Medulla oblongata (tissue), 1 donor: ENCODE measurements around the gene SLC13A2.
A peak's percentile ranks its signal among the peaks of the same experiment; 100 is the strongest.
"Not testable (repeated sequence)": the region's sequence is repeated elsewhere in the genome, so short reads cannot be mapped to it uniquely, and the experiment has no call there.

ENCODE experiments used
- DNase-seq: peaks from one replicate; pipeline ENCODE4 v3.0.0-alpha.2; 2015; ENCODE audit errors: extremely low spot score

The SLC13A2 gene

DNA sequence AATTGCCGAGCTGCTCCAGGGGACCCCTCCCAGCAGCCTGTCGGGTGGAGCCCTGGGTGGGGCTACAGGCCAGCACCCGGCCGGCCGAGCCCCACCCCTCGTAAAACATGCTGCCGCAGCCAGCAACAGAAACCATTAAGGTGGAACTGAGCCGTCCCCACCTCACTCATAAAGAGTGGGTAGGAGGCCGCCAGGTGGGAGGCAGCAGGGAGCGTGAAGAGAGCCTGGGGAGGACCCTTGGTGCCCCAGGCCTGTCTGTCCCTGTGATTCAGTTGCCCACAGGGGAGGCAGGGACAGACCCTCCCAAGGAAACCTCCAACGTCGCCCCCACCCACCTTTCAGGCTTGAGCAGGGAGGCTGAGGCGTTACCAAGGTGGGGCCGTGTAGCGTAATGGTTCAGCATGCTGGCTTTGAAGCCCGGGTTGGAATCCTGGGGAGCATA lies 41.1 kb downstream of the SLC13A2 start:
- no peak for DNase-seq

GRCh38 chr17:28515518-28515917 lies 42.1 kb downstream of the SLC13A2 start:
- no peak for DNase-seq

- peak; percentile 6 for DNase-seq
These were observed 44.7 kb downstream of the SLC13A2 start for GRCh38 chr17:28518132-28518531.

DNA sequence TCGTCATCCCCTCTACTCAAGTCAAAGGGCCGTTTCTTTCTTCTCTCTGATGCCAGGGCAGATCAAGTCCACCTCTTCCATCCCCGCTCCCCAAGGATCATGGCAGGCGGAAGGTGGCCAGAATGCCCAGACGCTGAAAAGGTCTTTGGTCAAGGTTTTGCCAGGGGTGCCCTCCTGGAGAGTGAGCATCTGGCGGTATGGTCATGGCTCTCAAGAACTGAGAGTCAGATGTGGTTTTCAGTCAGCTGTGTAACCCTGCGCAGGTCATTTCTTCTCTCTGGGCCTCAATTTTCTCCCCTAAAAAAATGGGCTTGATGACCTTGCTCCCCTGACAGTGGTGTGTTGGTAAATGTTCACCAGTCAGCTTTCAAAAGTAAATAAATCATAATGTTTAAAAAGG lies 45.1 kb downstream of the SLC13A2 start:
- no peak for DNase-seq

DNA sequence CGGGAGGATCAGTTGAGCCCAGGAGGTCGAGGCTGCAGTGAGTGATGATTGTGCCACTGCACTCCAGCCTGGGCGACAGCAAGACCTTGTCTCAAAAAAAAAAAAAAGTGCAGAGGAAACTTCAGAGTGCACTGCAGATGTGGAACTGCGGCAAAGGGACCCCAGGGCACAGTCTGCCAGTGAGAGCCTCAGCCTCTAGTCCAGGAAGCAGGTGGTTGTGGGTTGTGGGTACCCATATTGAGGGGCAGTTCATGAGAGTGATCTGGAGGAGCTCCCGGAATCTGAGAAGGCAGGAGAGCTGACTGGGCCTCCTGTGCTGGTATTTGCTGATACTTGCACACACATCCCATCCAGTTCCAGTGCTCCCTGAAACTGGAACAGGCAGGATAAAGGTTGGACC lies 45.8 kb downstream of the SLC13A2 start:
- no peak for DNase-seq

DNA sequence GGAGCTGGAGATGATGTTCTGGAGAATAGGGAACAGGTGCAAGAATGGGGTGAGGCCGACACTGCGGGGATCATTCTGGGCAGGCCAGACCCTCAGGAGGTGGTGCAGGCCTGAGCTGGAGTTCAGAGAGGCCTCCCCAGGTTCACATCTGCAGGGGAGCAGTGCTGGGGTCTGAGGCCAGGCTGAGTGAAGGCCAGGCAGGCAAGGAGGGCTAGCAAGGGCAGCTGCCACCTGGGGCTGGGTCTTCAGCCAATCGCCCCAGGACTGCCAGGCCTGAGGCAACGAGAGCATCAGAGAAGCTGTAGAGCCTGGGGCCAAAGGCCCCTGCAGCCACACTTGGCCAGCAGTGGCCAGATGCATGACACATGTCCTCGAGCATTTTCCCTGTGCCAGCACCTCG lies 47.2 kb downstream of the SLC13A2 start:
- no peak for DNase-seq

DNA sequence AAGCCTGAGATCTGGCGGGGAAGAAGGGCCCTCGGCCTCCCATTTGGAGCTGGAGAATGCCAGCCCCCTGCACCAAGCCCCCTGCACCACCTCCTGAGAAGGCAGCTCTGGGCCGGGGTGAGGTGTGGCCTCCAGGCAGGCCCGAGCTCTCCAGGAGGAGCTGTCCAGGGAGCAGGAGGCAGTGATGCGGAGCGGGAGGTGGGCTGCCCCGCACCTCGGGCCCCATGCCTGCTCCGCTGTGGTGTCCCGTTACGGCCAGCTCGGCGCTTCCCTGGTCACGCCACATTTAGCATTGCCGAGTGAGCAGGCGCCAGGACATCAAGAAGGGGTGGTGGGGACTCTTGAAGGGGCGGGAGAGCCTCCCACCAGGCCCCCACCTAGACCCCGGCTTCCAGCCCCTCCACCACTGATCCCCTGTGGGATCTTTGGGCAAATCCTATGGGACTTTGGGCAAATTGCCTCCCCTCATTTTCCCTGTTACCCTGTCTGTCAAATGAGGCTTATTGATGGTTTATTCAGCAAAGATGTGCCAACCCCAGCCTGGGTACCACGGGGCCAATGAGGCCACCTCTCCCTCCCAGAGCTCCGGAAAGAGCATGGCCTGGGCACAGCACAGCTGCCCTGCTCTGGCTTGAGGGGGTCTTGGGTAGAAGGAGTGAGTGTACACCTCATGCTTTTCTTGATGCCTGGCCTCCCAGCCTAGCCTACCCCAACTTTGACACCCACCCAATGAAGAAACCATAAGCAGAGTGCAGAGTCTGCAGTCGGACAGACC lies 48.1 kb downstream of the SLC13A2 start:
- DNase-seq, result no peak

DNA sequence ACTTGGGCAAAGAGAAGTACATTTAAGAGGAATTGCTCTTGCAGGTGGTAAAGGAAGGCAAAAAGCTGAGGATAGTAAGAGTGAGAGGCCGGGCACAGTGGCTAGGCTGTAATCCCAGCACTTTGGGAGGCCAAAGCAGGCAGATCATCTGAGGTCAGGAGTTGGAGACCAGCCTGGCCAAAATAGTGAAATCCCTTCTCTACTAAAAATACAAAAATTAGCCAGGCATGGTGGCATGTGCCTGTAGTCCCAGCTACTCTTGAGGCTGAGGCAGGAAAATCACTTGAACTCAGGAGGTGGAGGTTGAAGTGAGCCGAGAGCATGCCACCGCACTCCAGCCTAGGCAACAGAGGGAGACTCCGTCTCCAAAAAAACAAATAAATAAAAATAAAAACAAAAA lies 48.8 kb downstream of the SLC13A2 start:
- DNase-seq, result not testable (repeated sequence)

- no peak for DNase-seq
These were observed 49.7 kb downstream of the SLC13A2 start for GRCh38 chr17:28523186-28523585.

GRCh38 chr17:28523876-28524275 lies 50.4 kb downstream of the SLC13A2 start:
- DNase-seq, result no peak

GRCh38 chr17:28524476-28525424 lies 51.3 kb downstream of the SLC13A2 start:
- no peak for DNase-seq

DNA sequence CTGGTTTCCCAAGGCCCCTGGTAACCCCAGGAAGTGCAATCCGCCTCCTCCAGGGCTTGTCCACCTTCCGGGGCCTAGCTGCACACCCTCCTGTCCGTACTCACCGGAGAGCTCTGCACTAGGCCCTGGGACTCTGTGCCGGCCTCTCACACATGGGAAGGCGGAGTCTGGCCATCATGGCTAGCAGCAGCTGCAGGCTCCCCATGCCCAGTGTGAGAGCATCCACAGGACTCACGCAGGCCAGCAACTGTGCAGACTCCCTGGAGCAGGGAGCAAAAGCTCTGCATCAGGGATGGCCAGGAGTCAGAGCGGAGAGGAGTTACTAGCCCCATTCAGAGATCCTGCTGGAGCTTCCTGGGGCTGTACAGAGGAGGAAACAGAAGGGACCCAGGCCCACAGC lies 52.9 kb downstream of the SLC13A2 start:
- no peak for DNase-seq

DNA sequence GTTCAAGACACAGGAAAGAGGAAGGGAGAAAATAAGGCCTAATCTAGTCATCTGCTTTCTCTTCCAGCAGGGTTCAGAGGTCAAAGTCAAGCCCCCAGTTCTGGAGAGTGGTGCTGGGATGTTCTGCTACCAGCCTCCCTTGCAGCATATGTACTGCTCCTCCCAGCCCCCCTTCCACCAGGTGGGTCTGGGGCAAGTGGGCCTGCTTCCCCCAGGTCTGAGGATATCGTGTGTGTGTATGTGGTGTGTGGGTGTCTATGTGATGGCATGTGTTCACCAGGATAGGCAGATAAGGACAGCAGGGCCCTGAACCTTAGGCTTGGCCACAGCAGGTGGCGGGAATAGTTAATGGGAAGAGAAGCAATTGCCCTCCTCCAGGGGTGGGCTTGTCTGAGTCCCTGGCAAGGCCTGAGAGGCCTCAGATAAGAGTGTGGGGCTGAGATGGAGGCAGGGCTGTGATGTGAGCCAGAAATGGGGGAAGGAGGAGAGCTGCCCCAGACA lies 53.8 kb downstream of the SLC13A2 start:
- DNase-seq, result no peak

- DNase-seq, result no peak
These were observed 54.4 kb downstream of the SLC13A2 start for GRCh38 chr17:28527859-28528258.

DNA sequence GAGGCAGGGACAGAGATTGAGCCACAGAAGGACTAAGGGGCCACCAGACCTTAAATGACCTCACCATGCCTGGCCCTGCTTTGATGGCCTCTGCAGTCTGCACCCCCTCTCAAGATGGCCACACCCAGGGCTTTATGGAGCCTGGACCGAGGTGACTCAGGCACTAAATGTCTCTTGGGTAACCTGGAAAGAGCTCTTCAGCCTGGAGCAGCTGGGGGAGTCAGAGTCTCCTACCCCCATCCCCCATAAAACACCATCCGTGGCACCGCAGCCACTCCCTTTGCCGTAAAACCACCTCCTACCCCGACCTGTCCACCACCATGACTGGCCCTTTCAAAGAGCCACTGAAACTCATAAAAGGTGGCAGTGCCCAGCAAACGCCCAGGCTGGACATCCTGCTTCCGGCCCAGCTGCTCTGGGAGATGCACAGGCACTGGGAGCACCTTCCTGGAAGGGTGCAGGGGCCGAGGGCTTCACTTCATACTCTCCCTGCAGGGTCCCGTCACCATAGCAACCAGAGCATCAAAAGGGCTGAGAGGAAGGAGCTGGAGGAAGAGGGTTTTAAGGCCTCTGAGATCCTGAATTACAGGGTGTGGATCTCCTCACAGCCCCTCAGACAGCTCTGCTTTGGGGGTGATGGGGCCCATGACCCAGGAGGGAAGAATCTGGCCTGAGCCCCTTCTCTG lies 55.0 kb downstream of the SLC13A2 start:
- DNase-seq, result no peak

DNA sequence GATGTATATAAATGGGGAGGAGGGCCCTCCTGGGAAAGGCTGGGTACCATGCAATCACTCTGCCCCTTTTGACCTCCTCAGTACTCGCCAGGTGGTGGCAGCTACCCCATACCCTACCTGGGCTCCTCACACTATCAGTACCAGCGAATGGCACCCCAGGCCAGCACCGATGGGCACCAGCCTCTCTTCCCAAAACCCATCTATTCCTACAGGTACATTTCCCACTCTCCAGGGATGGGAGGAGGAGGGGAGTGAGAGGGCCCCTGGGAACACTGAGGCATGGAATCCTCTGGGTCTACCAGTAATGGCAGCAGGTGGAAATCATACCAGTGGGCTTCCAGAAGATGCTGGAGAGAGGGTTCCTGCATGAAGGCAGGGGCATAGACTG lies 55.6 kb downstream of the SLC13A2 start:
- no peak for DNase-seq

DNA sequence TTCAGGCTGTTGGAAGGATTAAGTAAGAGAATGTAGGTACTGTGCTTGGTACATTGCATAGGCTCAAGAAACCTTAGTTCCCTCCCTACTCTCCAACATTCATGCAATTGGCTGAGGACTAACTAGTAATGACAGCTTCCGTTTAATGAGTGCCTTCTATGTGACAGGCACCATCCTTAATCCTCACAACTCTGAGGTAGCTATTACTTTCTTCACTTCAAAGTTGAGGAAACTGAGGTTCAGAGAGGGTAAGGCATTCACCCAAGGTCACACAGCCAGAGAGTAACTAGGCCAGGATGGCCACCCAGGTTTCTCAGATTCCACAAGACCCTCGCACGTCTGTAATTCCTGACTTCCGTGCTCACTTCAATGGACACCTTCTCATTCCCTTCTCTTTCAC lies 56.8 kb downstream of the SLC13A2 start:
- DNase-seq, result no peak

GRCh38 chr17:28530926-28531325 lies 57.5 kb downstream of the SLC13A2 start:
- no peak for DNase-seq

- DNase-seq, result no peak
These were observed 58.9 kb downstream of the SLC13A2 start for GRCh38 chr17:28532050-28532960.

DNA sequence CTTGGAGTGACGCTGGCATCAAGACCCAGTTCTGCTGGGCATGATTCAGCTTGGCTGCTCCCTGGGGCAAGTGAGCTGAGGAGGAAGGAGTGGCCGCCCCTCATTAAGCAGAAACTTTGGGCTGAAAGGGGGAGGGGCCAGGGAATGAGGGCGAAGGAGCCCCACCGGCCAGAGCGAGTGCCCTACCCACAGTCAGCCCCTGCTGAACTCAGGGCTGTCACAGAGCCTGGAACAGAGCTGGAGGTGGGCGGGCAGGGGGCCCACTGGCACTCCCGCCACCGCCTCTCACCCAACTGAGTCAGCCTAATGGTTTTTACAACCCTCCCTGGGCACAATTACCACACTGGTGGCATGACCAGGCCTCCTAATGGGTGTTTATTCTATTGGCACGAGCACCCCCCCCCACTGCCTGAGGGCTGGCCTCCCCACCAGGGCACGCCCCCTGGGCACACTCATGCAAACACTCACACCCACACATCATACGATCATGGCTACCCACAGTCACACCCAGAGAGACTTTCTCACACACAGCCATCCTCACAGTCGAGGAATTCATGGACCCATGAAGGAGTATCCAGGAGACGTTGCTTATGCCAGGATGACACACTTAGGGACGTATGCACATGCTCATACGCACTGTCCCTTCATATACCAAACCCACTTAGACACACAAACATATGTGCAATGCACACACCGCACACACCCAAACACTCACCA lies 59.8 kb downstream of the SLC13A2 start:
- DNase-seq, result no peak
